NT2/D1 (cell line): ENCODE measurements around the gene SLC22A4.

Experiments
- YY1 ChIP-seq: IDR thresholded peaks from 2 replicates; pipeline ENCODE4 v1.6.1; 2011; ENCODE audit not compliant: insufficient read length, insufficient read depth
- ZNF274 ChIP-seq: IDR thresholded peaks from 2 replicates; pipeline ENCODE4 v1.6.1; 2011; ENCODE audit warnings: mild to moderate bottlenecking, low read depth, low read length

GRCh38 chr5:132369474-132370180 lies 75.4 kb downstream of the SLC22A4 start, which contains the start of gene SLC22A5:
- TF ChIP-seq YY1 (no peak), ZNF274 (no peak)
